22Rv1 (cell line): Measurements from ENCODE around the gene GUCD1.

Experiments
- CTCF ChIP-seq: fragments of 450-650 bp; IDR thresholded peaks from 2 replicates; pipeline ENCODE4 v1.5.1; 2017; ENCODE audit warnings: mild to moderate bottlenecking
- ZFX ChIP-seq: fragments of 450-650 bp; IDR thresholded peaks from 2 replicates; pipeline ENCODE4 v1.6.1; 2017; ENCODE audit warnings: antibody characterized with exemption, borderline replicate concordance

- TF ChIP-seq CTCF (no peak), ZFX (no peak)
These were observed 18.8 kb downstream of the GUCD1 start for GRCh38 chr22:24536089-24536488.
